H9 (cell line): ENCODE measurements around the gene DUOXA1. TPM values are rescaled to one million over a fixed set of nuclear protein-coding genes. Genes with fewer than 3 reads are reported as not detected.

Source experiments
- DNase-seq: peaks from one replicate; pipeline ENCODE4 v3.0.0-alpha.2; 2017
- H2AFZ ChIP-seq: one replicate; pipeline ENCODE4 v1.6.1; 2013; ENCODE audit warnings: mild to moderate bottlenecking, low read length, control low read depth, moderate library complexity
- H2AK5ac ChIP-seq: 2 replicates; pipeline ENCODE4 v1.6.1; 2013; ENCODE audit warnings: low read length, control low read depth, mixed read lengths; ENCODE audit not compliant: insufficient read length
- H2BK120ac ChIP-seq: one replicate; pipeline ENCODE4 v1.6.1; 2013; ENCODE audit warnings: low read depth, mild to moderate bottlenecking, low read length, control low read depth, inconsistent platforms; ENCODE audit not compliant: poor library complexity, severe bottlenecking
- H2BK12ac ChIP-seq: 2 replicates; pipeline ENCODE4 v1.6.1; 2013; ENCODE audit warnings: low read length, control low read depth, mixed read lengths, low read depth; ENCODE audit not compliant: insufficient read length
- H2BK15ac ChIP-seq: 2 replicates; pipeline ENCODE4 v1.6.1; 2013; ENCODE audit warnings: low read depth, low read length, control low read depth
- H2BK20ac ChIP-seq: one replicate; pipeline ENCODE4 v1.6.1; 2013; ENCODE audit warnings: low read depth, mild to moderate bottlenecking, low read length, control low read depth, inconsistent platforms; ENCODE audit not compliant: poor library complexity, severe bottlenecking
- H2BK5ac ChIP-seq: 2 replicates; pipeline ENCODE4 v1.6.1; 2013; ENCODE audit warnings: low read length, control low read depth, mixed read lengths; ENCODE audit not compliant: insufficient read length
- H3K14ac ChIP-seq: 2 replicates; pipeline ENCODE4 v1.6.1; 2013; ENCODE audit warnings: low read length, control low read depth; ENCODE audit not compliant: insufficient read depth
- H3K18ac ChIP-seq: 2 replicates; pipeline ENCODE4 v1.6.1; 2013; ENCODE audit warnings: low read depth, mild to moderate bottlenecking, mixed read lengths, low read length, control low read depth; ENCODE audit not compliant: insufficient read length
- H3K23ac ChIP-seq: 2 replicates; pipeline ENCODE4 v1.6.1; 2013; ENCODE audit warnings: low read length, control low read depth, mixed read lengths, low read depth; ENCODE audit not compliant: insufficient read length
- H3K23me2 ChIP-seq: 2 replicates; pipeline ENCODE4 v1.6.1; 2013; ENCODE audit warnings: low read depth, mild to moderate bottlenecking, mixed read lengths, low read length, control low read depth; ENCODE audit not compliant: insufficient read length, poor library complexity, severe bottlenecking
- H3K27ac ChIP-seq: 2 replicates; pipeline ENCODE4 v1.5.1; 2013; ENCODE audit warnings: low read length, control low read depth, mixed read lengths, low read depth; ENCODE audit not compliant: insufficient read length
- H3K27me3 ChIP-seq: 2 replicates; pipeline ENCODE4 v1.6.1; 2013; ENCODE audit warnings: low read length, control low read depth, inconsistent platforms; ENCODE audit not compliant: insufficient read depth
- H3K4ac ChIP-seq: 2 replicates; pipeline ENCODE4 v1.6.1; 2013; ENCODE audit warnings: low read depth, mild to moderate bottlenecking, control low read depth, inconsistent platforms, low read length, moderate library complexity
- H3K4me1 ChIP-seq: 2 replicates; pipeline ENCODE4 v1.6.1; 2013; ENCODE audit warnings: low read length, control low read depth, inconsistent platforms; ENCODE audit not compliant: insufficient read depth
- H3K4me2 ChIP-seq: 2 replicates; pipeline ENCODE4 v1.6.1; 2013; ENCODE audit warnings: low read length, control low read depth, mixed read lengths; ENCODE audit not compliant: insufficient read length, insufficient read depth
- H3K56ac ChIP-seq: 2 replicates; pipeline ENCODE4 v1.6.1; 2013; ENCODE audit warnings: low read depth, mild to moderate bottlenecking, mixed read lengths, low read length, control low read depth; ENCODE audit not compliant: insufficient read length
- H3K79me1 ChIP-seq: 2 replicates; pipeline ENCODE4 v1.6.1; 2013; ENCODE audit warnings: low read depth, mild to moderate bottlenecking, moderate library complexity, low read length, control low read depth, inconsistent platforms; ENCODE audit not compliant: insufficient read depth, poor library complexity, severe bottlenecking
- H3K79me2 ChIP-seq: 2 replicates; pipeline ENCODE4 v1.6.1; 2013; ENCODE audit warnings: low read length, control low read depth, inconsistent platforms; ENCODE audit not compliant: insufficient read depth
- H3K9ac ChIP-seq: 2 replicates; pipeline ENCODE4 v1.6.1; 2013; ENCODE audit warnings: low read length, control low read depth, mixed read lengths; ENCODE audit not compliant: insufficient read length; ENCODE audit errors: extremely low read depth
- H3K9me3 ChIP-seq: one replicate; pipeline ENCODE4 v1.6.1; 2013; ENCODE audit warnings: low read depth, low read length, inconsistent platforms; ENCODE audit not compliant: control insufficient read depth
- H3T11ph ChIP-seq: one replicate; pipeline ENCODE4 v1.6.1; 2013; ENCODE audit warnings: mild to moderate bottlenecking, low read length, control low read depth, inconsistent platforms
- H4K20me1 ChIP-seq: one replicate; pipeline ENCODE4 v1.6.1; 2013; ENCODE audit not compliant: control insufficient read depth, insufficient read length, insufficient read depth
- H4K5ac ChIP-seq: 2 replicates; pipeline ENCODE4 v1.6.1; 2013; ENCODE audit warnings: low read depth, mild to moderate bottlenecking, mixed read lengths, low read length, control low read depth; ENCODE audit not compliant: insufficient read length
- H4K8ac ChIP-seq: replicated peaks from 2 replicates; pipeline ENCODE4 v1.6.1; 2013; ENCODE audit warnings: low read length, control low read depth, mixed read lengths, low read depth; ENCODE audit not compliant: insufficient read length
- H4K91ac ChIP-seq: 2 replicates; pipeline ENCODE4 v1.6.1; 2013; ENCODE audit warnings: low read depth, mild to moderate bottlenecking, moderate library complexity, mixed read lengths, low read length, control low read depth; ENCODE audit not compliant: insufficient read length
- H3K27ac Mint-ChIP-seq, 3 experiments: 2 replicates in 2 of 3; 3 replicates in 1 of 3; pipeline ENCODE4 v1.8.0; 2020 to 2021; ENCODE audit warnings: mixed read lengths in 3 of 3, mild to moderate bottlenecking in 1 of 3, moderate library complexity in 1 of 3
- H3K27me3 Mint-ChIP-seq: 2 replicates; pipeline ENCODE4 v1.8.0; 2021; ENCODE audit warnings: low read depth, mild to moderate bottlenecking, moderate library complexity, mixed read lengths
- H3K36me3 Mint-ChIP-seq, 3 experiments: 2 replicates in 2 of 3; 3 replicates in 1 of 3; pipeline ENCODE4 v1.8.0; 2020 to 2021; ENCODE audit warnings: low read depth in 3 of 3, mixed read lengths in 3 of 3; ENCODE audit not compliant: insufficient read depth in 1 of 3
- H3K4me1 Mint-ChIP-seq, 2 experiments: 2 replicates each; pipeline ENCODE4 v1.8.0; 2020; ENCODE audit warnings: mixed read lengths in 2 of 2
- H3K4me3 Mint-ChIP-seq, 2 experiments: 2 replicates in 1 of 2; 3 replicates in 1 of 2; pipeline ENCODE4 v1.8.0; 2020 to 2021; ENCODE audit warnings: mild to moderate bottlenecking in 2 of 2, mixed read lengths in 2 of 2, moderate library complexity in 1 of 2
- H3K9me3 Mint-ChIP-seq, 2 experiments: 2 replicates in 1 of 2; 3 replicates in 1 of 2; pipeline ENCODE4 v1.8.0; 2020; ENCODE audit warnings: mild to moderate bottlenecking in 2 of 2, mixed read lengths in 2 of 2, moderate library complexity in 1 of 2
- WGBS: extraction: QIAGEN DNeasy Blood & Tissue Kit; methylation state at CpG from one replicate; pipeline ENCODE4 v1.1.7; 2013; ENCODE audit warnings: missing lambda C conversion rate, low lambda C conversion rate, mixed read lengths; ENCODE audit not compliant: insufficient read length; ENCODE audit errors: extremely low coverage; 5-methylcytosine and 5-hydroxymethylcytosine counted together
- total RNA-seq: library from RNA; stranded (reverse); gene quantifications from 2 replicates; pipeline ENCODE4 v1.2.1, GENCODE V29; 2021
- TF ChIP-seq, protein P1 (sequence below): fragments of 200-600 bp; sonication (generic); conservative IDR thresholded peaks from 3 replicates; pipeline ENCODE4 v1.8.0; 2021; ENCODE audit warnings: antibody characterized with exemption, mild to moderate bottlenecking

The DUOXA1 gene
- total RNA-seq, 1 experiment from 2014 or later: 1.2 TPM

GRCh38 chr15:45114751-45115085 lies 15.0 kb downstream of the DUOXA1 start:
- Histone ChIP-seq H3K27me3 (peaks cover 73% of the 10 kb centered on the region), H3K14ac (no peak overlapping the region), H2BK12ac (no peak overlapping the region), H2BK20ac (no peak overlapping the region), H3K56ac (no peak overlapping the region), H3K79me2 (no peaks in the 10 kb centered on the region), H3T11ph (no peak overlapping the region), H2BK120ac (no peak overlapping the region), H2AFZ (no peak overlapping the region), H3K18ac (no peak overlapping the region), H4K91ac (no peak overlapping the region), H3K23me2 (peaks cover 2% of the 10 kb centered on the region), H4K5ac (no peak overlapping the region), H3K4me2 (peak overlapping the region; percentile 54), H3K79me1 (no peaks in the 10 kb centered on the region), H2BK15ac (no peak overlapping the region), H2AK5ac (no peak overlapping the region), H3K9ac (no peak overlapping the region), H3K27ac (no peak overlapping the region), H3K4me1 (no peaks in the 10 kb centered on the region; the same call in 1 of the 2 replicates), H3K23ac (no peak overlapping the region), H4K8ac (no peak overlapping the region), H3K9me3 (no peaks in the 10 kb centered on the region), H4K20me1 (peaks cover 6% of the 10 kb centered on the region), H2BK5ac (no peak overlapping the region), H3K4ac (no peak overlapping the region)
- TF ChIP-seq, protein P1, sequence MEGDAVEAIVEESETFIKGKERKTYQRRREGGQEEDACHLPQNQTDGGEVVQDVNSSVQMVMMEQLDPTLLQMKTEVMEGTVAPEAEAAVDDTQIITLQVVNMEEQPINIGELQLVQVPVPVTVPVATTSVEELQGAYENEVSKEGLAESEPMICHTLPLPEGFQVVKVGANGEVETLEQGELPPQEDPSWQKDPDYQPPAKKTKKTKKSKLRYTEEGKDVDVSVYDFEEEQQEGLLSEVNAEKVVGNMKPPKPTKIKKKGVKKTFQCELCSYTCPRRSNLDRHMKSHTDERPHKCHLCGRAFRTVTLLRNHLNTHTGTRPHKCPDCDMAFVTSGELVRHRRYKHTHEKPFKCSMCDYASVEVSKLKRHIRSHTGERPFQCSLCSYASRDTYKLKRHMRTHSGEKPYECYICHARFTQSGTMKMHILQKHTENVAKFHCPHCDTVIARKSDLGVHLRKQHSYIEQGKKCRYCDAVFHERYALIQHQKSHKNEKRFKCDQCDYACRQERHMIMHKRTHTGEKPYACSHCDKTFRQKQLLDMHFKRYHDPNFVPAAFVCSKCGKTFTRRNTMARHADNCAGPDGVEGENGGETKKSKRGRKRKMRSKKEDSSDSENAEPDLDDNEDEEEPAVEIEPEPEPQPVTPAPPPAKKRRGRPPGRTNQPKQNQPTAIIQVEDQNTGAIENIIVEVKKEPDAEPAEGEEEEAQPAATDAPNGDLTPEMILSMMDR: no peak
- WGBS: no CpG with 5 or more reads among the region's 2 CpGs
- Mint-ChIP-seq H3K36me3 (no peaks in the 10 kb centered on the region; a peak in 1 of 7 replicates), H3K9me3 (peaks cover 6 to 13% of the 10 kb centered on the region in 2 experiments), H3K27me3 (peaks cover 88% of the 10 kb centered on the region), H3K27ac (no peak overlapping the region), H3K4me1 (peaks cover 20 to 38% of the 10 kb centered on the region in 2 experiments), H3K4me3 (peak overlapping the region in 1 of 2 experiments; percentile 73; a peak in 2 of 5 replicates)
- no peak for DNase-seq
